AG04450 (cell line): Measurements from ENCODE around the gene CSTF1. TPM values are rescaled to one million over a fixed set of nuclear protein-coding genes. Genes with fewer than 3 reads are reported as not detected.

Experiments used
- CTCF ChIA-PET: fragments of 300-600, 350-600 bp; formaldehyde crosslinking; extraction: SDS; loops from one replicate; lab custom pipeline; 2022; ENCODE audit warnings: antibody characterized with exemption, inconsistent platforms; lab: Charles Lee
- POLR2A ChIA-PET: fragments of 350-600 bp; formaldehyde crosslinking; extraction: SDS; loops from one replicate; lab custom pipeline; 2021; ENCODE audit warnings: antibody characterized with exemption, inconsistent platforms; lab: Yijun Ruan, JAX
- DNase-seq: peaks from one replicate; pipeline ENCODE4 v3.0.0-alpha.2; 2011; ENCODE audit warnings: low read depth, low spot score
- H3K27ac ChIP-seq: one replicate; pipeline ENCODE4 v1.5.1; 2012; ENCODE audit warnings: low read depth, low read length, control low read depth
- H3K27me3 ChIP-seq: one replicate; pipeline ENCODE4 v1.6.0; 2012; ENCODE audit warnings: low read length; ENCODE audit not compliant: control insufficient read depth, insufficient read depth
- H3K4me3 ChIP-seq: 2 replicates; pipeline ENCODE4 v1.5.1; 2011; ENCODE audit warnings: mild to moderate bottlenecking, low read depth, low read length, control low read depth
- H3K9me3 ChIP-seq: 2 replicates; pipeline ENCODE4 v1.5.1; 2012; ENCODE audit warnings: low read length; ENCODE audit not compliant: control insufficient read depth, insufficient read depth
- polyA plus RNA-seq: library from polyadenylated mRNA; depleted of rRNA; stranded (reverse); fragments of >200 nt; gene quantifications from 2 replicates; pipeline ENCODE4 v1.2.3, GENCODE V29; 2011
- TF ChIP-seq, protein P1 (sequence below): IDR thresholded peaks from 2 replicates; pipeline ENCODE4 v1.5.1; 2011; ENCODE audit warnings: low read depth, low read length, control low read depth, inconsistent platforms

The CSTF1 gene
- polyA plus RNA-seq, 1 experiment: 74.4 TPM

DNA sequence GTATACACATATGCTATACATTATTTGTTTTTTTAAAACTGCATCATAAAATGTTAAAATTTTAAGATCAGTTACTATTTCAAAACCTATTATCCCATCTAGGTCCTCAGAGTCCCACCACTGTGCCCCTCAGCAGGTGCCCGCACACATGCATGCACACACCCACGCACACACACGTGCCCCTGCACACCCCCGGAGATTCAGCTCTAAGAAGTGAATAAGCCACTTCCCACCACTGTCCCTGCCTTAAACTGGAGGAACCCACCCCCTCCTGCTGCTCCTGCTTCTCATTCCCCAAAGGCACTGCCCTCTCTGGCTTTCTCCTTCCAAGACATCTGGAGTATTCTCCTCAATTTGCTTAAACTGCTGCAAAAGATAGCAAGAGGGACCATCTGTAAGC is 39.1 kb upstream of the CSTF1 start:
- TF ChIP-seq, protein P1, sequence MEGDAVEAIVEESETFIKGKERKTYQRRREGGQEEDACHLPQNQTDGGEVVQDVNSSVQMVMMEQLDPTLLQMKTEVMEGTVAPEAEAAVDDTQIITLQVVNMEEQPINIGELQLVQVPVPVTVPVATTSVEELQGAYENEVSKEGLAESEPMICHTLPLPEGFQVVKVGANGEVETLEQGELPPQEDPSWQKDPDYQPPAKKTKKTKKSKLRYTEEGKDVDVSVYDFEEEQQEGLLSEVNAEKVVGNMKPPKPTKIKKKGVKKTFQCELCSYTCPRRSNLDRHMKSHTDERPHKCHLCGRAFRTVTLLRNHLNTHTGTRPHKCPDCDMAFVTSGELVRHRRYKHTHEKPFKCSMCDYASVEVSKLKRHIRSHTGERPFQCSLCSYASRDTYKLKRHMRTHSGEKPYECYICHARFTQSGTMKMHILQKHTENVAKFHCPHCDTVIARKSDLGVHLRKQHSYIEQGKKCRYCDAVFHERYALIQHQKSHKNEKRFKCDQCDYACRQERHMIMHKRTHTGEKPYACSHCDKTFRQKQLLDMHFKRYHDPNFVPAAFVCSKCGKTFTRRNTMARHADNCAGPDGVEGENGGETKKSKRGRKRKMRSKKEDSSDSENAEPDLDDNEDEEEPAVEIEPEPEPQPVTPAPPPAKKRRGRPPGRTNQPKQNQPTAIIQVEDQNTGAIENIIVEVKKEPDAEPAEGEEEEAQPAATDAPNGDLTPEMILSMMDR: no peak
- ChIA-PET CTCF (no interaction called here), POLR2A (no interaction called here)
- H3K27ac ChIP-seq: no peak overlapping the region
- no peak for DNase-seq
- H3K27me3 ChIP-seq: peaks cover 2% of the 10 kb centered on the region
- H3K4me3 ChIP-seq: no peak overlapping the region
- no peaks in the 10 kb centered on the region for H3K9me3 ChIP-seq

DNA sequence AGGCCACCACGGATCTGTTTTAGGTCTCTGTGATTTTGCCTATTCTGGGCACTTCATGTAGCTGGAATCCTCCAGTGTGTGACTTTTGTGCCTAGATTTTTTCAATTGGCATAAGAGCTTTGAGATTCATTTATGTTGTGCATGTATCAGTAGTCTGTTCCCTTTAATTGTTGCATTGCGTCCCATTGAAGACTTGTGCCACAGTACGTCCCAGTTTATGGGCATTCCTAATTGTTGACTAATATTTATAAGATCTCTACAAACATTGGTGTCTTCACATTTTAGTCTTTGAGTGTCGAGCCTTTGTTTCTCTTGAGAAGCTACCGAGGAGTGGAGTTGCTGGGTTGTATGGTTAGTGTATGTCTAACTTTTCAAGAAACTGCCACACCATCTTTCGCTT is 34.4 kb upstream of the CSTF1 start:
- TF ChIP-seq, protein P1: no peak
- Histone ChIP-seq H3K27ac (no peak overlapping the region), H3K27me3 (peaks cover 2% of the 10 kb centered on the region), H3K9me3 (no peaks in the 10 kb centered on the region; the same call in 1 of the 2 replicates), H3K4me3 (no peak overlapping the region)
- POLR2A ChIA-PET: interaction anchor here (1.4 kb wide), 1 partner anchor 34 kb away, joined by 5 read pairs; the partner anchor contains the start of genes AURKA and CSTF1
- CTCF ChIA-PET: interaction anchor here (2.8 kb wide), 1 partner anchor 14 kb away, joined by 9 read pairs; no protein-coding TSS in a partner anchor
- DNase-seq: no peak

DNA sequence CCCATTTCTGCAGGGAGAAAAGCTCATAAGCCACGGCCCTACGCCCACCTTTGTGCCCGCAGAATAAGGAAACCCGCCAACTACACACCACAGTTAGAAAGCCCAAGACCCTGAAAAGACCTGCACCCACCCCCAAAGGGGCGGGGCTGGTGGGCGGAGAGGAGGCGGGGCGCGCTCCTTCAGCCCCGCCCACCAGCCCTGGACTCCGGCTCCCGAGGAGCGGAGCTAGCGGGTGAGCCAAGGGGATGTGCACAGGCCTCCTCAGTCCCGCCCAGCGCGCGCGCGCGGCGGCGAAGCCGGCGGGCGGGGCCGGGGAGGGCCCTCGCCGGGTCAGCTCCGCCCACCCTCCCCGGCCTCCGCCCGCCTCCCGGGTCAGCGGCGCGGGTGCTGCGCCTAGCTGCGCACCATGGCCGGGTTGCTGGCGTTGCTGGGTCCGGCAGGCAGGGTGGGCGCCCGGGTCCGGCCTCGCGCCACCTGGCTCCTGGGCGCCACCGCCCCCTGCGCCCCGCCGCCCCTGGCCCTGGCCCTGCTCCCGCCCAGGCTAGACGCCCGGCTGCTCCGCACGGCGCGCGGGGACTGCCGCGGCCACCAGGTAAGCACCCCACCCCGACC is 33.7 kb upstream of the CSTF1 start, which contains the start of gene FAM210B:
Gene FAM210B (plus strand): TSS at position 375 of the 612 bp plus-strand sequence. CDS start 32 bp downstream, at position 407.
- peak within 1 kb of the TSS; percentile 78 for H3K4me3 ChIP-seq
- H3K9me3 ChIP-seq: no peaks in the 10 kb centered on the region; the same call in 1 of the 2 replicates
- peak; percentile 57 for DNase-seq
- peaks cover 2% of the 10 kb centered on the region for H3K27me3 ChIP-seq
- POLR2A ChIA-PET: interaction anchor here (0.5 to 1.4 kb wide), 3 partner anchors 16 to 87 kb away, joined by 3 to 6 read pairs (median 5); partner anchors contain the start of genes AURKA and CSTF1
- TF ChIP-seq, protein P1: no peak
- CTCF ChIA-PET: interaction anchor here (0.7 to 2.8 kb wide), 3 partner anchors 15 to 281 kb away, joined by 4 to 9 read pairs (median 4); no protein-coding TSS in a partner anchor
- H3K27ac ChIP-seq: peak within 1 kb of the TSS; percentile 65

DNA sequence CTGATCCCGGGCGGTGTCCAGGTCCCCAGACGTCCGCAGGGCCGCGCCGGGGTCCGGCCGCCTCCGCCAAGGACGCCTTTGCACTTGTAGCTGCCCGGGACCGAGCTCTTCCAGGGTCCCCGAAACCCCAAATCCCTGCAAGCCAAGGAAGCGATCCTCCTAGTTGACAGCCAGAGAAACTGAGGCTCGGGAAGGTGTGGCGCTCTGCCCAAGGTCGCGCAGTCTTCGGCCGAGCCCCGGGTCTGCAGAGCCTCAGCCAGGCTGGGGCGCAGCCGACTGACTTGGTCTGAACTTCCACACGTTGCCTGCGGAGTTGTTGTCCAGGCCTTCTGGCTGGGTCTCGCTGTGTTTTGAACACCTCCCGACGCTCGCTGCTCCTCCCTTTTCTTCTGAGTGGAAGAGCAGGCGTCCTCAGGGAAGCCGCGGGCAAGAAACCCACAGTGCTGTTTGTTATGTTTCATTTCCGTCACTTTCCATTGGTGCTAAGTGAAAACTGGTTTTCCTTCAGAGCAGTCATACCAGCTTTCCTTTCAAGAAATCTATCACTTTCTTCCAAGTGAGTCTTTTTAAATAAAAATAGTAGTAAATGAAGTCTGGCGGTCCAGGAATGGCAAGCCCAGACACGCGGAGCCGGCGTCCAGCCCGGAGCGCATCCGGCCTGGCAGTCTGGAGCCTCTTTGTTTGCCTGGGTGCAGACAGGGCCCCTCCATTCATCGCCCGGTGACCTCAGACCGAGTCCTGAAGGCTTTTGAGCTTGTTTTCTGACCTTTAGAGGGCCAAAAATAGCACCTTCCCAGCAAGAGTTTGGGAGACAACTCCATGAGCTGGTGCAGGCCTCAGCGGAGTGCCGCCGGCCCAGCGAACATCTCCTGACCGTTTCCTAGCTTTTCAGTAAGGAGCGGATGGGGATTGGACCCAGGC is 33.0 kb upstream of the CSTF1 start:
- Histone ChIP-seq H3K9me3 (no peaks in the 10 kb centered on the region; the same call in 1 of the 2 replicates), H3K27me3 (peaks cover 2% of the 10 kb centered on the region), H3K4me3 (peak overlapping the region; percentile 78), H3K27ac (peak overlapping the region; percentile 65)
- TF ChIP-seq, protein P1: no peak
- peak; percentile 26 for DNase-seq
- ChIA-PET POLR2A (interaction anchor here (0.5 to 1.4 kb wide), 4 partner anchors 15 to 86 kb away, joined by 3 to 6 read pairs (median 4); partner anchors contain the start of genes AURKA and CSTF1), CTCF (interaction anchor here (0.7 to 2.8 kb wide), 4 partner anchors 15 to 281 kb away, joined by 3 to 9 read pairs (median 4); no protein-coding TSS in a partner anchor)
